ENCODE results near the gene ERCC6L2.

GRCh38 chr9:95992536-95992935, 117.0 kb downstream of the ERCC6L2 start:
- no peak for TF ChIP-seq EZH2 (IDR thresholded peaks at IDR 0.05; ENCODE audit: borderline replicate concordance, low read depth, low read length)
- no peak for TF ChIP-seq CTCF (IDR thresholded peaks at IDR 0.05 in 2 of 3, conservative IDR thresholded peaks at IDR 0.05 in 1 of 3; ENCODE audit: insufficient read depth in 2 of 3, low read depth in 1 of 3, low read length in 3 of 3)
- TF ChIP-seq ZNF280B (CRISPR knock-in tag; IDR thresholded peaks at IDR 0.05) = no peak
- TF ChIP-seq ADNP (tag; IDR thresholded peaks at IDR 0.05) = no peak
- no peak for TF ChIP-seq ZNF41 (CRISPR knock-in tag; conservative IDR thresholded peaks at IDR 0.05)
- no peak for TF ChIP-seq BRF1 (IDR thresholded peaks at IDR 0.05; ENCODE audit: borderline replicate concordance, extremely low read depth, insufficient read length)
- TF ChIP-seq ELF1 (tag; IDR thresholded peaks at IDR 0.05) = no peak

Data from K562 (cell line).